NCI-H128 (cell line): Measurements from ENCODE around the gene AKT2.

Source experiments
- DNase-seq: peaks from one replicate; lab custom pipeline; 2025; ENCODE audit not compliant: unreplicated experiment; lab: John Stamatoyannopoulos, UW

Gene AKT2

DNA sequence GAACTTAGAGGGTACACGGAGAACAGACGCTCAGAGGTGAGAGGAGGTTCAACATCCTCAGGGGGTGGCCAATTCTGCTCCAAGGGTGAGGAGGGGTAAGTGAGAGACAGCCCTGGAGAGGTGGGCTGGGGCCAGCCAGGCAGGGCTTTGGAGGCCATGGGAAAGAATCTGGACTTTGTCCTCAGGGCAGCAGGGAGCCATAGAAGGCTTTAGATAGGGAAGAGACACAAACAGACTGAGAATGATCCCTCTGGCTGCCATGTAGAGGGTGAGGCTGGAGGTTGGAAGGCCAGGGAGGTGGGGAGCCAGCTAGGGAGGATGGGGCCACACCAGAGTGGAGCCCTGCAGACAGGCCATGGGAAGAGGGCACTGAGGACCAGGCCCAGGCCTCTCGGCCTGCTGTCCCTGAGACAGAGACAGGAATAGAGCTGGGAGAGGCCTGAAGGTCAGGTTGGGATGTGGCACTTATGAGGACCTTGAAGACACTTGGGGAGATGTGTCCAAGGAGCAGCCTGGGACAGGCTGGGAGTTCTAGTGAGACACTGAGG lies 29.5 kb downstream of the AKT2 start:
- no peak for DNase-seq

DNA sequence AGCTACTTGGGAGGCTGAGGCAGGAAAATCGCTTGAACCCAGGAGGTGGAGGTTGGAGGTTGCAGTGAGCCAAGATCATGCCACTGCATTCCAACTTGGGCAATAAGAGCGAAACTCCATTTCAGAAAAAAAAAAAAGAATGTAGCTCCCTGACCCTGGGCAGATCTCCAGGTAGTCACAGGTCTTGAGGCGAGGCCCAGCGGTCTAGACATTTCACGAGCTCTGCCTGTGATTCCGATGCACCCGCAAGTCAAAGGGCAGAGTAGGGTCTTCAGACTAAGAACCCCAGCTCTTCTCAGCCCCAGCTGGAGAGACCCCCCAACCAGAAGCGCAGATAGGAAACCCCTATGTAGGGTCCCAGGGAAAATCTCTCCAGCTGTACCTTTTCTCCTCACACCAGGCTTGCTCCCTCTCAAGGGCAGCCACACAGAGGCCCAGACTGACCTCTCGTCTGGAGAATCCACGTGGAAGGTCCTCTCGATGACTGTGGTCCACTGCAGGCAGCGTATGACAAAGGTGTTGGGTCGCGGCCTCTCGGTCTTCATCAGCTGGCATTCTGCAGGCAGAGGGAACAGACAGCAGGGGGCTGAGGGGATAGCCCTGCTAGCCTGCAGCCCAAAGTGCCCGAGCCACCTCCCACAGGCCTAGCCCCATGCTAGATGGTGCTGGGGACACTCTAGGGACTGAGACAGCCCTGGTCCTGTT lies 30.3 kb downstream of the AKT2 start:
- no peak for DNase-seq

DNA sequence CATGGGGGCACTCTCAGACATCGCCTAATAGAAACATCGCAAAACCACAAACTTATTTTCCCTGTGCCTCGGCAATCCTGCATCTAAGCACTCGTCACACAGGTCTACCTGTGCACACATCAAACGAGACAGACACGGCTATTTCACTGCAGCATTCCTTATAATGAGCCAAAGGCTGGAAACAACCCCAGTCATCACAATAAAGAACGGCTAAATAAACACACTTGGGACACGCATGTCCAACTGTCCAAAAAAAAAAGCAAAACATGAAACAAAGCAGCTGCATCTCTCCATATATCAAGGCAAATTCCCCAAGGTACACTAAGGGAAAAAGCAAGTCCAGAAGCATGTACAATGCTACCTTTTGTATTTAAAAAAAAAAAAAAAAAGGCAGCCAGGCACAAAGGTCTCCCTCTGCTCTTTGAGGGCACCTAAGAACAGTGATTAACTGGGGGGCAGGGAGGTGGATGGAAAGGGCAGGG lies 31.5 kb downstream of the AKT2 start:
- DNase-seq = no peak

DNA sequence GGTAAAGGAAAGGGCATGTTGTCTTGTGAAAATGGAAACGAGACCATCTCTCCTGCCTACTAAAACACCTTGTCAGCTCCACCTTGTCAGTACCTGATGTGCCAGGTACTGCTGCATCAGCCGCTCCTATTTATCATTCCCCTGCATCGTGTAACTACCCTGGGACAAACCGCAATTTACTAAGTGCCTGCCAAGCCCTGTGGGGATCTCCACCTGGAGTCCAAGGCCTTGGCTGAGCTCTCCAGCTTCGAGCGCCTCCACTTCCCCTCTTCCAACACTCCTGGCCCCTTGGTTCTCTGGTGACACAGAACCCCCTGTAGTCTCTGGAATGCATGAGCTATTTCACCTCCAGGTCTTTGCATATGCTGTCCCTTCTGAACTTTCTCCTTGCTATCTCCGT lies 32.8 kb downstream of the AKT2 start:
- DNase-seq = no peak

DNA sequence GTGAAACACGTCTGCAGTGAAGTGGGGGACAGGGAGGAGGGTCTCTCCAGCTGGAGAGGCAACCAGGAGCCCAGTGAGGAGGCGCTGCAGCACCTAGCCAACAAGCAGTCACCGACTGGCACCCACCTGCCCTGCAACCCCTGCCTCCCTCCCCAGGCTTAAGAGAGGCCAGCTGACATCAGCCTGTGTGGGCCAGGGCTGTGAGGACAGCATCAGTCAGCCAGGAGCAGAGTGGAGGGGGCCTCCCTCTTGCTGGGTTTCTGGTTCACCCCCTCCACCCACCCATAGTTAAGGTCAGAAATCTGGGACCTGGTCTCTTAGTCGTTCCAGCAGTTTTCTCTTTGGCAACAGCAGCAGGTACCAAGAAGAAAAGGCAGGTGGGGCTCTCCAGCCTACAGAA lies 33.2 kb downstream of the AKT2 start:
- DNase-seq = no peak

DNA sequence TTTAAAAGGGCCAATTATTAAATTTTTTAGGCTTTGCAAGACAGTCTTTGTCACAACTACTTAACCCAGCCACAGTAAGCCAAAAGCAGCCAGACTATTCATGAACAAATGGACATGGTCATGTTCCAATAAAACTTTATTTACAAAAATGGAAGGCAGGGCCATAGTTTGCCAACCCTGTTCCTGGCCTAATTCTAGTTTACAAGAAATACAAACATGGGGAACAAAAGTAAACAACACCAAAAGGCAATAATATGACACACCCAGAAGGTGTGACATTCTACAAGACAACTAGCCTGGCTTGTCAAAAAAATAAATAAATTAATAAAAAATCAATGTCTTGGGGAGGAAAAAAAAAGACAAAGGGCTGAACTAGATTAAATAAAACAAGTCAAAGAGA lies 33.9 kb downstream of the AKT2 start:
- no peak for DNase-seq

DNA sequence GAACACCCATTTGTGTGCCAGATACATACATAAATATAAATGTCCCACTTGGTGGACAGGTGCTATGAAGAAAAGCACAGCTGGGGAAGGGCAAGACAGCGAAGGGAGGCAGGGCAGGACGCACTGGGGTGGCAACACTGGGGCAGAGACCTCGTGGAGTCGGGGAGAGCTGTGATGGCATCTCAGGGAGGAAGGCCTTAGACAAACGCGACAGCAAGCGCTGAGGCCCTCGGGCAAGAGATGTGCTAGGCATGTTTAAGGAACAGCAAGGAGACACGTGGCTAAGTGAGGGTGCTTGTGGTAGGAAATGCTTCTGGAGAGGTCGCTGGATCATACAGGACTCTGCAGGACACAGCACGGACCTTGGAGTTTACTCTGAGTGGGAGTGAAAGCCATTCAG lies 35.4 kb downstream of the AKT2 start:
- DNase-seq = no peak

DNA sequence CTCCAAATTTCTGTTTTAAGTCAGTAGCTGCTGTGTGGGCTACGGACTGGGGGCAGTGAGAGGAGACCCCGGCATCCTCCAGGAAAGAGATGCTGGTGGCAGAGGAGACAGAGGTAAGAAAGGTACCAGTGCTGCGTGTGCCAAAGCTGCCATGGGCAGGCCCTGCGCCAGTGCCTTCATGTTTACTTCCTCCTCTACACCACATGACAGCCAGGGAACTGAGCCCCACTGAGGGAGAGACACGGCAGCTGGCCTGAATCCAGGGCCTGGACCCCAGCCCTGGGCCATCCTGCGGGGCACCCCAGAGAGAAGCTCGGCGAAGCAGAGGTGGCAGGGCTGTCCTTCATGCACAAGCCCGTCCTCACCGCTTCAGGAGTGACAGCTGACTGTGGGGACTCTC lies 35.9 kb downstream of the AKT2 start:
- no peak for DNase-seq

DNA sequence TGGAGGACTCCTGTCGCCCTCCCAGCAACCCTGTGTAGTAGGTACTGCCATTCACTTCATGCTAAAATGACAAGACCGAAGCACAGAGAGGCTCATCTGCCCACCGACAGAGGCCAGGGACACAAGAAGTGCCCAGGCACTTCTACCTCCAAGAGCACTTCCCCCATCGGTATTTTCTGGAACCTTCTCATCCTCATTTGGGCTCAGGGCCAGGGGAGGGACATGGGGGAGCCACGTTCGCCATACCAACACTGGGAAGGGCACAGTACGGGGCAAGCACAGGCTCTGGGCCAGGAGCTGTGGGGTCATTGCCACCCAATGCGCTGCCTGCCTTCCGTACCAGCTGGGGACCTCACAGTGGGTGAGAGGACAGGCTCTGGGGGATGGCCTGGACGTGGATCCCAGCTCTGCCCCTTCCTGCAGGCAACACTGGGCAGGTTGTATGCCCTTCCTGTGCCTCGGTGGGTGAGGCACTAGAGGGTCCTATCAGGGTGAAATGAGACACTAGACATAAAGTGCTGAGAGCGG lies 37.3 kb downstream of the AKT2 start:
- no peak for DNase-seq

DNA sequence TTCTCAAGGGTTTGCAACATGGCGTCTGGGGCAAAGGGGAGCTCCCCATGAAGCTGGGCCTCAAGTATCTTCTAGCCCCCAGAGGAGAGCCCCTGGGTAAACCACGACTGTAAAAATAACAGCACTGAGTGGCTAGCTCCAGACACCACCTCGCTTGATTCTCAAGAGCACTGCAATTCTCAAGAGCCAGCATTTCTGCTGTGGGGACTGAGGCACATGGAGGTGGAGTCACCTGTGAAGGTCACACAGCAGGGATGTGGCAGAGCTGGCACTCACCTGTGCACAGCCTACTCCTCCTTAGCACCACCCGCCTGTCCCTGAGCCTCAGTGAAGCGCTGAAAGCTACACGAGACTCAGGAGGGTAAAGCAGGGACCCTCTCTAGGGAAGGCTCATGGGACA lies 38.0 kb downstream of the AKT2 start:
- DNase-seq = no peak

DNA sequence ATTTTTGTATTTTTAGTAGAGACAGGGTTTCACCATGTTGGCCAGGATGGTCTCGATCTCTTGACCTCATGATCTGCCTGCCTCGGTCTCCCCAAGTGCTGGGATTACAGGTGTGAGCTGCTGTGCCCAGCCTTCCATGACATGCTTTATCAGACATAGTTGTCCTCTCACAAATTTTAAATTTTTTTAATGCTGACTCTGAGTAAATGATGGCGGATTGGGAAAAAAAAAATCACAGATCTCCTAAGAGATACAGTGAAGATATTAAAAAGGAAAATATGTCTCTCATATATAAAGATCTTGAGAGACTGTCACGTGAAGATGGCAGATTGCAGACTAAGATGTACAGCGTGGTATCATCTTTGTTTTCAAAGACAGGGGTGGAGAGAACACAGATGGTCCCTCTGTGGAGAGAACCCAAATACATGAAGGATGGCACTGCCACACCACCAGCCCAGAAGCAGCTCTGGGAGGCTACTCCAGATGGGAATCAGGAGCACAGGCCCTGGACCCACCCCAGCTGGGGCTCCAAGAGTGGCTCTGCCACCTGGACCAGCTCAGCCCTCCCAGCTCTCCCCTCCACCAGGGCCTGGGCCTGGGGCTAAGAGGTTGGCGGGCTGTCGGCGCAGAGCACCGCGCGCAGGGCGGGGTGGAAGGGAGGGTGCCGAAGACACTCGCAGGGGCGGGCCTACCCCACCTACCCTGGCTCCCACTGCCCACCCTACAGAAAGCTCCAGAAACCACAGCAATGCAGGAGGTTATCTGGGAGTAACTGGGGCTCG lies 38.7 kb downstream of the AKT2 start:
- DNase-seq = no peak

DNA sequence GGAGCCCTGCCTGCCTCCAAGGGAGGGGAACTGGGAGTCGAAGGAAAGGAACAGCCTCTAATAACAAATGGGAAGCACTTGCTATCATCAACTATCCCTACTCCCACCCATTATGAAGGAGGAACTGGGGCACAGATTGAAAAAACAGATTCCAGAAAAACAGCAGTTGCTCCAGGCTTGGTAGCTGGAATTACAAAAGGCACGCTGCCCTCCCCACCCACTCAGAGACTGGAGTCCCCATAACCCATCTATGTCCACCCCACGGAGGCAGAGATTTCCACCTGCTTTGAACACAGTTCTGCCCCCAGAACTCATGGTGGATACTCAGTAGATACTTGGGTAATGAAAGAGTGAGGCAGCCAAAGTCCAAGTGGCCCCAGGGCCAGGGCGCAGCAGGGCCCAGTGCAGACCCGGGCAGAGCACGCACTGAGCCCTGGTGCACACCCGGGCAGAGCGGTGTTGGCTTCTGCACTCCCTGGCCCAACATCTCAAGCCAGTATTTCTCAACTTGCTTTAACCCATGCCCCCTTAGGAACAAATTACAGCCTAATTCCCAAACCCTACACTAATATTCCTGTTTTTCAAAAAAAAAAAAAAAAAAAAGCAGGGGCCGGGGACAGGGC lies 39.5 kb downstream of the AKT2 start:
- DNase-seq = no peak

DNA sequence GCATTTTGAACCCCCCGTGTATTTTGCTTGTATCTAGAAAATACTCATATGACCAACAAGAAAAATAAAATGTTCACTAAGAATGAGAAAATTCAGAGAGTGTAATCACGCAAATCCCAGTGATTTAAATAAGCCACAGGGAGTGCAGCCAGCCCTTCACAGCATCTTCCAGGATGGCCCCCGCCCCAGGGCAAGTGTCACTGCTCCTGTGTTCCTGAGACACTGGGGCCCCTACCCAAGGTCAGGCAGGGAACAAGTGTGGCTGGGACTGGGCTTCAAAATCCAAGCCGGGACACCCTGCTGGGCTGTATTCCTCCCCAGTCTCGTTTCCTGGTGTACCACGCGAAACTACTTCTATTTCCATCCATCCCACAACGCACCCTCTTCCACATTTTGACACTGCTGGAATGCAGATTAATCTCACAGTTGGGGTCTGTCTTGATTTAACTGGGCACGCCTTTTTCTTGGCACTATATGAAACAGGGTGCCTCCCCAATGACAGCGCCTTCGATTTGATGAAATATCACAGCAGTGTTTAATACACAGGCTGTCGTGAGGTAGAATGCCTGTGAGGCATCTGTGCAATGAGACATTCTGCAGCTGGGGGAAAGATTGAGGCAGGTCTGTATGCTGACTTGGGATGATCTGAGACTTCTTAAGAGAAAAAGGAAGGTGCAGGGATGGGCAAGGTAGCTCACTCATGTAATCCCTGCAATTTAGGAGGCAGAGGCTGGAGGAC lies 40.4 kb downstream of the AKT2 start:
- no peak for DNase-seq

DNA sequence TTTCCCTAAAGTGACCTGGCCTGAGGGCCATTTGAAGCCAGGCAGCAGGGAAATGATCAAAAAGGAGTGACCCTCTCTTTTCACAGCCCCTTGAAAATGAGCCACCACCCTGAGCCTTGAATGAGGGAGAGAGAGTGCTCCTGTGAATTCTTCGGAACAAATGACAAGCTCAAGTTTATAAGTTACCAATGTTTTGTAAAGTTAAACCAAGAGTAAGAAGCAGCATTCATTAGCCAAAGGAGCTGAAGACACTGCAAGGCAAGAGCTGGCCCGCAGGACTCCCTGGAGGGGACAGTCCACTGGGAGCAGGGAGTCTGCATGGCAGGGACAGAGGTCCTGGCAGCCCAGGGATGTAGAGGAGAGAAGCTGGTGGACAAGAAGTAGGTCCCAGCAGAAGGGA lies 42.0 kb downstream of the AKT2 start:
- DNase-seq = no peak

DNA sequence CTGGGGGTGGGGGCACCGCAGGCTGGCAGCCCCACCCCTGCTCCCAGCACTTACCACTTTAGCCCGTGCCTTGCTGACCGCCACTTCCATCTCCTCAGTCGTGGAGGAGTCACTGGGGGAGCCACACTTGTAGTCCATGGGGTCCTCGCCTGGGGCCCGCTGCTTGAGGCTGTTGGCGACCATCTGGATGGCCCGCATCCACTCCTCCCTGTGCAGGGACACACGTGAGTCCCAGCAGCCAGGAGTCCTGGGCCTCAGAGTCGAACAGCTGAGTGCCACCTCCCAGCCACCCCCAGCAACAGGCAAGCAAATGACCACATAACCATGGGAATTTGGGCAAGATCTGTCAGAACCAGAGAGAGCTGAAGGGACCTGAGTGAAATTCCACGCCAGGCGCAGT lies 42.7 kb downstream of the AKT2 start:
- DNase-seq = no peak

DNA sequence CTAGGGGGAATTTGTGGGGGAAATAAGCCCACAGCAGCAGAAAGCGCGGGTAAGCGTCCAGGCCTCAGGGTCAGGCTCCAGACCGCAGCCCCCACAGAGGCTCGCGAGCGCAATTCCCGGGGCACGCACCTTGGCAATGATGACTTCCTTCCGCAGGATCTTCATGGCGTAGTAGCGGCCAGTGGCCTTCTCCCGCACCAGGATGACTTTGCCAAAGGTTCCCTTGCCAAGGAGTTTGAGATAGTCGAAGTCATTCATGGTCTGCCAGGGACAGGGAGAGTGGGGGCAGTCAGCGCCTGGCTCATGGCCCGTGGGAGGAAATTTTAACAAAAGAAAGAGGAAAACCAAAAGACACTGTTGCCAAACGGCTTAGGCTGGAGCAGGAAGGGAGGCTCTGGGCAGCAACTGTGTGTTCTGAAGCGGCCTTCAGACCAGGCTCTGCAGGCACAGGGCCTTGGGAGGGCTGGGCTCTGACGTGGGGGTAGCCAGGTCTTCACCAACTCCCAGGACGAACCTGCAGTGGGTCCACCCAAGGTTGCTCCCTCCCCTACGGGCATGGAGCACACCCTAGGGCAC lies 43.2 kb downstream of the AKT2 start:
- DNase-seq = no peak

DNA sequence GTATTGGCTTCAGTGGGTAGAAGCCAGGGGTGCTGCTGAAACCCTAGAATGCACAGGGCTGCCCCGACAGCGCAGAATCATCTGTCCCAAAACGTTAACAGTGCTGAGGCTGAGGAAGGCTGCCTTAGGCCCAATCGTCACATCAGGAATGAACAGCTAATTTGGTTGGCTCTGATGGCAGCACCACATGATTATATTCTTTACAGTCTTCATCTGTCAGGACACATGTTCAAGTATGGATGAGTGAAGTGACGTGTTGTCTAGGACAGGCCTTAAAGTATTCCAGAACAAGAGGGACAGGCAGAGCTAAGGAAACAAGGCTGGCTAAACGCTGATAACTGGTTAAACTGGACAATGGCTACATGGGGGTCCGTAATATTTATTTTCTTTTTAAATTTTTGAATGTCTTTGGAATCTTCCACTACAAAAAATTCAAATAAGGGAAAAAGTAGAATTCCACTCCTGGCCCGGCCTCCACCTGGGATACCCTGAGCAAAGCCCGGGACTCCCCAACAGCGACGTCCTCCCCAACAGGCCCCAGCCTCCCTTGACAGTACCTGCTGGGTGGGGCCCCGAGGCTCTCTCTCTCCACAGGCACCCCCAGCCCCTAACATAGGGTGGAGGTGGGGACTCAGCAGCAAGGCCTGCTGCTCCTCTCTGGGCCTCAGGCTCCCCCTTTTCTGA lies 43.9 kb downstream of the AKT2 start:
- no peak for DNase-seq

DNA sequence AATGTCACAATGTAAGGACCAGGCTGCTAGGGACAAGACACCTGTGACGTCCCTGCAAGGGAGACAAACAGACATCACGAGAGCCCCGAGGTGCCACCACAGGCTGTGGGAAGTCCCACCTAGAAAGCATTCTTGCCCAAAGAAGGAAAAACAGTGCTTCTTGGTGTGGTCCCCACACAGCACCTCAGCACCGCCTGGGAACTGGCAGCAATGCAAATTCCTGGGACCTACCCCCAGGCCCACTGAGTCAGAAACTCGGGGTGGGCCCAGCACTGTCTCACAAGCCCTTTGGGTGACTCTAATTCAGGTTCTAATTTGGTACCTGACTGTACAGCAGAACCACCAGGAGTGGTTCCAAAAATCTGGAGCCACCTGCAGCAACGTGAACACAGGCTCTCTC lies 44.8 kb downstream of the AKT2 start:
- no peak for DNase-seq

DNA sequence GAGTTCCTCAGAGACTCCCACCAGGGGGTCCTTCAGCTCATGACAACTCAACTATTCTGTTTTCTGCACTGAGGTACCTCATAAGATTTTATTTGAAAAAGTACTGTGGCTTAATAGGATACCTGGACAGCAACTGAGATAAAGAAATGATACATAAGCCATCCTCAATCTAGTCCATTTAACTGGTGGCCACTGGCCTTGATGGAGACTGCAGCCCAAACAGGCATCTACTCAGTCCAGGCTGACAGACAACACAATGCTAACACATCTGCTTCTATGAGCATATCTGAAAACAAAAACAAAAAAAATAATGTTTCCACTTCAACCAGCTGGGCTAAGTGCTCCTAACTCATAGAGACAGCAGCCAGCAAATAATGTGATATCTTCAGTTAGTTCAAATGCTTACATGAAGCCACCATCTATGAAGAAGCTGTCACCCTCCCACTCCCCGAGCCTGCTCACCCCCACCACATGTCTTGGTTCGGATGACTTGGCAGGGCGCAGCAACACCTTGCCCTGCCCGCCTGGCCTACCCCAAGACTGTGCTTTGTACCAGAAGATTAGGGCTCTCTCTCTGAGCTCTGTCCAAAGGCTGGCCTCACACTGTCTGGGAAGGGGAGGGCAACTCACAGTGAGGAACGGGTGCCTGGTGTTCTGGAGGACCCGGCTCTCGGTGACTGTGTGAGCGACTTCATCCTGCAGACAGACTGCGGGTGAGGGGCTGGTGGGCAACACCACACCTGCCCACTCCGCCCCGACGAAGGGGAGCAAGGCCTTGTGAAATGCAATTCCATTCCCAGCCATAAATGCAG lies 45.5 kb downstream of the AKT2 start:
- DNase-seq = no peak
